Activated B cell treated with CpG ODN at 0.5 μM for 24 hours (primary cell): Measurements from ENCODE around the gene DDX18. TPM values are rescaled to one million over a fixed set of nuclear protein-coding genes. Genes with fewer than 3 reads are reported as not detected.

ENCODE experiments used
- ATAC-seq: fragments of 200-7000 bp; cut with Tn5 transposase; one replicate; pipeline ENCODE4 v1.10.0; 2021; ENCODE audit warnings: low read depth, mild to moderate bottlenecking, moderate library complexity
- CTCF ChIA-PET: fragments of 350-600 bp; sonication (Branson Sonifier 250); formaldehyde crosslinking; loops from one replicate; lab custom pipeline; 2021; ENCODE audit warnings: antibody characterized with exemption; lab: Charles Lee
- POLR2A ChIA-PET: fragments of 350-600 bp; sonication (Branson Sonifier 250); formaldehyde crosslinking; loops from one replicate; lab custom pipeline; 2021; ENCODE audit warnings: antibody characterized with exemption; lab: Charles Lee
- DNase-seq: peaks from one replicate; pipeline ENCODE4 v3.0.0; 2022
- H3K27ac Mint-ChIP-seq: one replicate; pipeline ENCODE4 v1.8.0; 2020; ENCODE audit warnings: mixed read lengths
- H3K27me3 Mint-ChIP-seq: one replicate; pipeline ENCODE4 v1.8.0; 2021; ENCODE audit warnings: mixed read lengths
- H3K36me3 Mint-ChIP-seq: one replicate; pipeline ENCODE4 v1.8.0; 2021; ENCODE audit warnings: low read depth, mixed read lengths
- H3K4me1 Mint-ChIP-seq: one replicate; pipeline ENCODE4 v1.8.0; 2021; ENCODE audit warnings: mixed read lengths
- H3K4me3 Mint-ChIP-seq: one replicate; pipeline ENCODE4 v1.8.0; 2020; ENCODE audit warnings: mild to moderate bottlenecking, mixed read lengths
- H3K9me3 Mint-ChIP-seq: one replicate; pipeline ENCODE4 v1.8.0; 2020; ENCODE audit warnings: mixed read lengths
- intact Hi-C: fragments of 100-400 bp; cut with micrococcal nuclease; formaldehyde crosslinking; loops from one replicate; pipeline ENCODE4 v1.15.1; 2024
- total RNA-seq: library from RNA; stranded (reverse); gene quantifications from 2 replicates; pipeline ENCODE4 v1.2.3, GENCODE V29; 2022
- TF ChIP-seq, protein P1 (sequence below): fragments of 200-600 bp; IDR thresholded peaks from one replicate; pipeline ENCODE4 v1.8.0; 2022; ENCODE audit warnings: antibody characterized with exemption, mild to moderate bottlenecking

DDX18 gene
- 98.9 and 109 TPM in 2 replicates for total RNA-seq

DNA sequence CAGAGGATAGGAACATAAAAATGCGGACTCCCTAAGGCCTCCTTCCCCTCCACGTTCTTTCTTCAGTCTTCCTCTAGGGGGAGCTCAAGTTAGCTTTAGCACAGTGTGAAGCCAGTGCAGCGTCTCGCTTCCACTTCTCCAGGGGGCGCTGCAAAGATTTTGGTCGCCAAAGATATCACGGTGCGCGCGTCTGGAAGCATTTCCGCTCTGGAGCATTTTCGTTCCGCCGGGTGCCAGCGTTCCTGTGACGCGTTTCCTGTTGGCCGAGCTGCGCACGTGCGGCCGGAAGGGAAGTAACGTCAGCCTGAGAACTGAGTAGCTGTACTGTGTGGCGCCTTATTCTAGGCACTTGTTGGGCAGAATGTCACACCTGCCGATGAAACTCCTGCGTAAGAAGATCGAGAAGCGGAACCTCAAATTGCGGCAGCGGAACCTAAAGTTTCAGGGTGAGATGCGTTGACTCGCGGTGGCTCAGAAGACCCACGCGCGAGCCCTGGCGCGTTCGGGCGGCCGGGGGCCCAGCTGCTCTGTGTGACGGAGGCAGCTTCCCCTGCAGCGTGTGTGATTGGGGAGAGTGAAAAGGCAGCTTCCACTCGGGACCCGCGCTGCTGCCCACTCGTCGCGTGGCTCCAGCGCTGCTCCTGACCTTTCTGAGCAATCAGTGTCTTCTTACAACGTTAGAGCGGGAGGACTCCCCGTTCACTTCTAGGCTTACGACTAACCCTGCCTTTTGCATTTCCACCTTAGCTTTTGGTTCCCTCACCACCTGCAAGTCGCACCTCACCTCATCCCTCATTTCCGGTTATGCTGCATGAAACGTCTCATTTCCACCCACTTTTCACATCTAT, at the start of gene DDX18:
Gene DDX18 (plus strand): TSS at position 275 of the 848 bp plus-strand sequence. CDS start 87 bp downstream, at position 362.
- peaks cover 44% of the 10 kb centered on the region for H3K36me3 Mint-ChIP-seq
- peak within 1 kb of the TSS; percentile 99 for H3K27ac Mint-ChIP-seq
- H3K9me3 Mint-ChIP-seq, result no peaks in the 10 kb centered on the region
- ChIA-PET CTCF (interaction anchor here (0.7 to 3.3 kb wide), 8 partner anchors 11 to 246 kb away, joined by 3 to 36 read pairs (median 4); partner anchors contain the start of gene CCDC93), POLR2A (interaction anchor here (0.5 to 1.8 kb wide), 11 partner anchors 11 to 1552 kb away, joined by 3 to 11 read pairs (median 7); partner anchors contain the start of genes C2orf76, CCDC93, DBI and EN1)
- no peaks in the 10 kb centered on the region for H3K27me3 Mint-ChIP-seq
- TF ChIP-seq, protein P1, sequence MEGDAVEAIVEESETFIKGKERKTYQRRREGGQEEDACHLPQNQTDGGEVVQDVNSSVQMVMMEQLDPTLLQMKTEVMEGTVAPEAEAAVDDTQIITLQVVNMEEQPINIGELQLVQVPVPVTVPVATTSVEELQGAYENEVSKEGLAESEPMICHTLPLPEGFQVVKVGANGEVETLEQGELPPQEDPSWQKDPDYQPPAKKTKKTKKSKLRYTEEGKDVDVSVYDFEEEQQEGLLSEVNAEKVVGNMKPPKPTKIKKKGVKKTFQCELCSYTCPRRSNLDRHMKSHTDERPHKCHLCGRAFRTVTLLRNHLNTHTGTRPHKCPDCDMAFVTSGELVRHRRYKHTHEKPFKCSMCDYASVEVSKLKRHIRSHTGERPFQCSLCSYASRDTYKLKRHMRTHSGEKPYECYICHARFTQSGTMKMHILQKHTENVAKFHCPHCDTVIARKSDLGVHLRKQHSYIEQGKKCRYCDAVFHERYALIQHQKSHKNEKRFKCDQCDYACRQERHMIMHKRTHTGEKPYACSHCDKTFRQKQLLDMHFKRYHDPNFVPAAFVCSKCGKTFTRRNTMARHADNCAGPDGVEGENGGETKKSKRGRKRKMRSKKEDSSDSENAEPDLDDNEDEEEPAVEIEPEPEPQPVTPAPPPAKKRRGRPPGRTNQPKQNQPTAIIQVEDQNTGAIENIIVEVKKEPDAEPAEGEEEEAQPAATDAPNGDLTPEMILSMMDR, result peak; percentile 82
- DNase-seq (peak; percentile 92), ATAC-seq (peak; percentile 88)
- intact Hi-C loops, result loop anchor here (1.0 to 10.0 kb wide), 12 partner anchors 22 to 1943 kb away; partner anchors contain the start of genes C2orf76, CCDC93, DBI and INSIG2
- peaks cover 51% of the 10 kb centered on the region for H3K4me1 Mint-ChIP-seq
- peak within 1 kb of the TSS; percentile 97 for H3K4me3 Mint-ChIP-seq

DNA sequence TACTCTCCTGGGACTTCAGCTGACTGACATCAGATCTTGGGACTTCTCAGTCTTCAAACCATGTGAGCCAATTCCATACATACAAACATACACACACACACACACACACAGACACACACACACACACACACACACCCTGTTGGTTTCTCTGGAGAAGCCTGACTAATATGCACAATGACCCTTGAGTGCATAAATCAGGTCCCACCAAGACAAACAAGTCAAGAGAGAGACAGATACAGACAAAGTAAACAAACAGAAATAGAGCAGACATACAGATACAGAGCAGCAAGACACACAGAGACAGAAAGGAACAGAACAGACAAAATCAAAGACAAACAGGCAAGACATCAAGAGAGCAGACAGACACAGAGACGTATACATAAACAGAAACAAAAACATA, 43.8 kb upstream of the DDX18 start:
- Mint-ChIP-seq H3K9me3 (no peaks in the 10 kb centered on the region), H3K4me1 (no peaks in the 10 kb centered on the region), H3K27ac (no peak overlapping the region), H3K36me3 (no peaks in the 10 kb centered on the region), H3K27me3 (peaks cover 5% of the 10 kb centered on the region), H3K4me3 (no peak overlapping the region)
- CTCF ChIA-PET, result no interaction called here
- POLR2A ChIA-PET, result no interaction called here
- DNase-seq (no peak), ATAC-seq (no peak)
- intact Hi-C loops, result no loop called here
- TF ChIP-seq, protein P1, result no peak

- Mint-ChIP-seq H3K36me3 (no peaks in the 10 kb centered on the region), H3K9me3 (no peaks in the 10 kb centered on the region), H3K4me1 (no peaks in the 10 kb centered on the region), H3K27ac (no peak overlapping the region), H3K4me3 (no peak overlapping the region), H3K27me3 (peaks cover 10% of the 10 kb centered on the region)
- intact Hi-C loops, result no loop called here
- ATAC-seq, result no peak
- no peak for DNase-seq
- POLR2A ChIA-PET, result no interaction called here
- CTCF ChIA-PET, result no interaction called here
- TF ChIP-seq, protein P1, result no peak
Observed at GRCh38 chr2:117771969-117772630, 42.4 kb upstream of the DDX18 start.

DNA sequence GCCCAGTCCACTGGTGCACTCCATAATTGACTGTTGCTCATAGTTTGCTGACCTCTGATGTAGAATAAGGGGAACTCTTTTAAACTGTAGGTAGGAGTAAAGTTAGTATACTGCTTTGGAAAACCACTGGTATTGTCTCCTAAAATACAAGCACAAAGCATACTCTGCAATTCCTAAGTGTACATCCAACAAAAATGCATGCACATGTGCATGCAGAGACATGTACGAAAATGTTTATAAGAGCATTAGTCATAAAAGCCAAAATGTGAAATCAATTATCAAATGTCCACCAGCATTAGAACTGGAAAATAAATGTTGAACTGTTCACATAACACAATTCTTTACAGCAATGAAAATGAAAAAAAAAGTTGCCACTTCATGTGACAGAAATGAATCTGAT, 39.8 kb upstream of the DDX18 start:
- POLR2A ChIA-PET, result no interaction called here
- H3K27ac Mint-ChIP-seq, result no peak overlapping the region
- no peaks in the 10 kb centered on the region for H3K36me3 Mint-ChIP-seq
- no peaks in the 10 kb centered on the region for H3K9me3 Mint-ChIP-seq
- no peak for DNase-seq
- no peak overlapping the region for H3K4me3 Mint-ChIP-seq
- H3K4me1 Mint-ChIP-seq, result no peaks in the 10 kb centered on the region
- TF ChIP-seq, protein P1, result no peak
- ATAC-seq, result no peak
- intact Hi-C loops, result no loop called here
- CTCF ChIA-PET, result no interaction called here
- peaks cover 10% of the 10 kb centered on the region for H3K27me3 Mint-ChIP-seq

DNA sequence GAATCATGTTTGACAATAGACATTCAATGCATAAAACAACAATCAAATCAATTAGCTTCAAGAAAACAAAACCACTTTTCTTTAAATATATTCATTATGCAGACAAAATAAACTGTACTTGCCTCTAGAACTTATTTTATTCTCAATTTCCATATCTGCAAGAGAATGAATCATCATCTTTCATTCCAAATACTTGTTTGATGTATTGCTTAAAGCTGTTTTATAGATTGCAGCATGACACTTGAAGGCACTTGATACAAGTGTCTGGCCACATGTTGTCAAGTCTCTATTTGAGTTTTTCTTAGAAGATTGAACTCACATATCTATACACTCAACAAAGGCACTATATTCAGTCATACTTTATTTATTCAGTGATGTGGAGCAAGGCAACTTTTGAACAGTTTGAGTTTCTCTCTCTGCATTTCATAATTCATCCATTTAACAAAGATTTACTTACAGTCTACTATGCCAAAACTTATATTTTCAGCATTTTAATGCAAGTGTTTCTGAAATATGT, 38.7 kb upstream of the DDX18 start:
- Mint-ChIP-seq H3K36me3 (no peaks in the 10 kb centered on the region), H3K27me3 (peaks cover 9% of the 10 kb centered on the region), H3K9me3 (no peaks in the 10 kb centered on the region), H3K27ac (no peak overlapping the region), H3K4me1 (no peaks in the 10 kb centered on the region), H3K4me3 (no peak overlapping the region)
- ChIA-PET CTCF (no interaction called here), POLR2A (no interaction called here)
- no peak for DNase-seq
- intact Hi-C loops, result no loop called here
- TF ChIP-seq, protein P1, result no peak
- ATAC-seq, result no peak
